Renal cortex interstitium (tissue), 11 donors: ENCODE measurements around the gene SMG9. TPM values are rescaled to one million over a fixed set of nuclear protein-coding genes. Genes with fewer than 3 reads are reported as not detected.
"Not testable (repeated sequence)": the region's sequence is repeated elsewhere in the genome, so short reads cannot be mapped to it uniquely, and the experiment has no call there.

ENCODE experiments used
- DNase-seq, 11 donors: peaks; one replicate each; pipeline ENCODE4 v3.0.0-alpha.2; 2013; ENCODE audit warnings: low read depth in 9 of 11, low spot score in 4 of 11; ENCODE audit errors: extremely low read depth in 1 of 11
- polyA plus RNA-seq, 3 donors: library from polyadenylated mRNA; unstranded; fragments of 120-200 nt; gene quantifications; one replicate each; pipeline ENCODE4 v1.2.1, GENCODE V29; 2013; ENCODE audit not compliant: insufficient read length in 3 of 3

SMG9 gene
- polyA plus RNA-seq, 3 donors, result 45.3 to 64.3 (median 53.6) TPM

- DNase-seq, result no peak
These were observed 13.1 kb upstream of the SMG9 start for GRCh38 chr19:43767818-43768217.

DNA sequence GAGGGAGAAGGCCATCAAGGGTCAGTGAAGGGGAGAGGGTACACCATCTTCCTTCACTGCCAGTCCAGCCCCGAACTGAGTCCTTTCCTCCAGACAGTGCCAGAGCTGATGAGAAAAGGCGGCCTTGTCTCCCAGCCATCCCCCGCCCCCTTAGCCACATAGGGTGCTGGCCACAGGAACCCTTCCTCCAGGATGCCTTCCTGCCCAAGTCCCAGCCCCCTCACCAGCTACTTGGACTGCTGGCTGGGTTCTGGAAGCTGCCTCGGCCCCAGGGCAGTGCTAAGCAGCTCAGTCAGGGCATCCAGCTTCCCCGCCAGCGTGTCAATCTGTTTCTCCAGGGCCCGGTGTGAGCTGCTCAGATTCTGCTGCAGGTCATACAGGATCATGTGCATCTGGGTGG, 12.6 kb upstream of the SMG9 start:
- DNase-seq, result no peak

DNA sequence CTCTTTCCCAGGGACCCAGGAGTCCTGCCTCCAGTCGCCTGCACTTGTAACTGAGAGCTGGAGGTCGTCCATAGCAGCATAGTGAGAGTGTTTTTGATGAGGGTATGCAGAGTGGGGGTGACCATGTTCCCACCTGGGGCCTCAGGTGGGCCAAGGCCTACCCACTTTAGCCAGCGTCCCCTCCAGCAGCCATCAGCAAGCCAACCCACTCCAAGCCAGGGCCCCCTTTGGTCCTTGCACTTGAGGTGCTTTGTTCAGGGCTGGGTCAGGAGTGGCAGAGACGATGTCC, 11.9 kb upstream of the SMG9 start:
- DNase-seq, result no peak

GRCh38 chr19:43765109-43765876, 10.5 kb upstream of the SMG9 start:
- DNase-seq, result no peak

DNA sequence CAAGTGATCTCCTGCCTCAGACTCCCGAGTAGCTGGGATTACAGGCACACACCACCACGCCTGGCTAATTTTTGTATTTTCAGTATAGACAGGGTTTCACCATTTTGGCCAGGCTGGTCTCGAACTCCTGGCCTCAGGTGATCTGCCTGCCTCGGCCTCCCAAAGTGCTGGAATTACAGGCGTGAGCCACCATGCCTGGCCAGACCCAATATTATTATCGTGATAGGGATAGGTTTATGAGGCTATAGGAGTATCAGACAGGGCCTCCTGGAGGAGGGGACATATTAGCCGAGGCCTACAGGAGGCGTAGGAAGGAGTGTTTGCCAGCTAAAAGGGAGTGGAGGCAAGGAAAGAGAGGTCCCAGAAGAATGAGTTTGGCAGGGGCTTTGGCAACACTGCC, 9.9 kb upstream of the SMG9 start:
- not testable (repeated sequence) for DNase-seq

GRCh38 chr19:43763473-43763939, 8.7 kb upstream of the SMG9 start:
- no peak for DNase-seq

DNA sequence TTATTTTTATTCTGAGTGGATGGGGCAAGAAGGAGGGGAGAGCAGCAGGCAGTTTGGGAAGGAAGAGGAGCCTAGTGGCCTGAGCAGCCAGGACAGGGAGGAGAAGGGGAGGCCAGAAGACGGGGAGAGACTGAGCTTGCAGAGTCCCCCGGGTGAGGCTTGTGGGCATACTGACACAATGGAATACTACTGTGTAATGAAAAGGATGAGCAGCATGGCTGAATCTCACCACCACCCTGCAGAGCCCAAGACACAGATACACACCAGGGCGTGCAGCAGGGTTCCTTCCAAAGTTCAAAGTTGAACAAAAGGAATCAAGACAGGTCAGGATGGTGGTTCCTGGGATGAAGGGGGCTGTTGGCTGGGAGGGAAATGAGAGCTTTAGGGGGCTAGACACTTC, 8.1 kb upstream of the SMG9 start:
- DNase-seq, result no peak

DNA sequence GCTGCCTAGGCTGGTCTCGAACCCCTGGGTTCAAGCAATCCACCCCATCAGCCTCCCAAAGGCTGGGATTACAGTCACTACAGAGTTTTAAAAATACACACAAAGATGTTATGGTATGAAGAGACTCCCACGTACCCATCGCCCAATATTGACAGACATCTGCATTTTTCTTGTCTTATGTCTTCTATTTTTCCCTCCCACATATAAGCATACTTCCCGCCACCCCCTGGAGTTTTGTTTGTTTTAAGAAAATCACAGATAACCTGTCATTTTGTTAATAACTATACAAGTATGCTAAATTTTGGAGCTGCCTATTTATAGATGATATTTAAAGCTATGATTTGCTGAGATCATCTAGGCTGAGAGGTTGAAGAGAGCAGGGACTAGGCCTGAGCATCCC, 6.2 kb upstream of the SMG9 start:
- no peak for DNase-seq

GRCh38 chr19:43759515-43759914, 4.8 kb upstream of the SMG9 start:
- no peak for DNase-seq

- peak in 9 of 11 donors; percentile 55 to 71 (median 65) for DNase-seq
These were observed 567 bp upstream of the SMG9 start for GRCh38 chr19:43755256-43755801.

GRCh38 chr19:43754253-43754502, 584 bp downstream of the SMG9 start:
- DNase-seq, result no peak

- DNase-seq, result no peak
These were observed 2.4 kb downstream of the SMG9 start for GRCh38 chr19:43752287-43752875.

DNA sequence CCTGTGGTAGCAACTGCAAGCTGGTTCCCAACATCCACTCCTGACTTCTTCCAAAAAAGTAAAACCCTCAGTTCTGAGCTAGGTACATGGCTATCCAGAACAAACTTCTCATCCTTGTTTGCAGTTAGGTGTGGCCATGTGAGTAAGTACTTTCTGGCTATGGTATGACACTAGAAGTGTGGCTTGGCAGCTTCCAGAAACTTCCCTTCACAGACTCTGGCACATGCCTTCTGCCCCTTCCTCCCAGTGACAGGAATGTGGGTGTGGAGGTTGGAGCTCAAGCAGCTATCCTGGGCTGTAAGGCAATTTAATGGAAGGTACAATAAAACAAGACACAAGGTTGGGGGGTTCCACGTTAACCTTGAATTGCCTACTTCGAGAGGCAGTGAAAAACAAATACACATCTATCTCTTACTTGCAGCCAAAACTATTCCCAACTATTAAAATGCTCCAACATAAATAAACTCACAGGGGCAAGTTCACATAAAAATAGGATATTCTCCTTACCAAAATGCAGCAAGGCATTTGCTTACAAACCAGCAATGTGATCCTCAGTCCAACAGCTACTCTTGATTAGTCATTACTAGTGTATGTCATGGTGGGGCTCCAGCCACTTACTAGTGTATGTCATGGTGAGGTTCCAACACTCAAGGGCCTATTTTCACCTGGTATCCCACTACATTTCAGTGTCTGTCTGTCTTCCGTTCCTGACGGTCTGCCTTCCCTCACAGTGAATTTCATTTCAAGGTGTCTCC, 3.1 kb downstream of the SMG9 start:
- DNase-seq, result no peak

- no peak for DNase-seq
These were observed 4.9 kb downstream of the SMG9 start for GRCh38 chr19:43749898-43750297.

GRCh38 chr19:43749152-43749551, 5.6 kb downstream of the SMG9 start:
- DNase-seq, result no peak

DNA sequence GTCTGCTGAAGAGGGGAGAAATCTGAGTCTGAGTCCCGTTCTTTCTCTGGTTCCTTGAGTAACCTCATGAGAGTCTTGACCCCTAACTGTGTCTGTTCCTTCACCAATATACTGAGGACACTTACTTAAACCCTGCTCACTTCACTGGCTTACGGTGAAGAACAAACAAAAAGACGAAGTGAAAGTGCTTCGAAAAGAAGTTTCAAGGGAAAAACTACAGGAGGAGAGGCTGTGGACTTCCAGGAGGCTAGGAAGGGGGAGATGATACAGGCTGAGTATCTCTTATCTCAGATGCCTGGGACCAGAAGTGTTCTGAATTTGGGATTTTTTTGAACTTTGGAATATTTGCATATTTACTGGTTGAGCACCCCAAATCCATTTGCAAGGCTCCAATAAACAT, 6.1 kb downstream of the SMG9 start:
- no peak for DNase-seq

GRCh38 chr19:43748205-43748594, 6.6 kb downstream of the SMG9 start:
- DNase-seq, result no peak

DNA sequence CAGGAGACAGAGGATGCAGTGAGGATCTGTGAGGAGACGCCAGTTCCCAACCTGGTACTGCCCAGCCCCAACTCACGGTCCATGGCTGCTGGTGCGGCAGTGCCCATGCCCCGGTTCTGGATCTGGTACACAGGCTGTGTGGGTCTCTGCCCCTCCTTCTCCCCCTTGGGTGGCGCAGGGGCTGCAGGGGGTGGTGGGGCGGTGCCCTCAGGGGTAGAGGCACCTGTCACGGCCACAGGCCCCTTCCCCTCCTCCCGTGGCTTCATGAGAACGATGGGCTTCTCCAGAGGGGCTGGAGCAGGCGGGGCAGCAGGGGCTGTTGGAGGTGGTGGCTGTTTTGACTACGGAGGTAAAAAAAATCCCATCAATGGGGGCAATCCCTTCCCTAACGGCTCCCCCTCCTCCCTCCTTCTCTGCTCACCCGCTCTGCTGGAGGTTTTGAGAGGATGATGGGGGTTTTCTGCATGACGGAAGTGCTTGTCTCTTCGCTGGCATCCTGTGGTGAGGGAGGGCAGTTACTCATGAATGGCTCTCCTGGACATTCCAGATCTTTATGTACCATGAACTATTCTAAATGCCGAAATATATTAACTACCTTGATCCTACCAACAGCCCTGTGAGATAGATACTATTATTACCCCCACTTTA, 7.1 kb downstream of the SMG9 start:
- no peak for DNase-seq

GRCh38 chr19:43743059-43743458, 11.7 kb downstream of the SMG9 start:
- DNase-seq, result no peak
